HG03354 (cell line): Measurements from ENCODE around the gene MED27.
"Not testable (repeated sequence)": the region's sequence is repeated elsewhere in the genome, so short reads cannot be mapped to it uniquely, and the experiment has no call there.

Experiments
- ATAC-seq: cut with Tn5 transposase; IDR thresholded peaks from one replicate; pipeline ENCODE4 v1.9.1; 2021; ENCODE audit warnings: mild to moderate bottlenecking; ENCODE audit not compliant: unreplicated experiment, poor library complexity, severe bottlenecking

The MED27 gene

GRCh38 chr9:132077881-132078698 lies 1.6 kb downstream of the MED27 start:
- ATAC-seq = no peak

GRCh38 chr9:132075853-132076252 lies 3.8 kb downstream of the MED27 start:
- no peak for ATAC-seq

- no peak for ATAC-seq
These were observed 4.9 kb downstream of the MED27 start for GRCh38 chr9:132074736-132075135.

GRCh38 chr9:132071847-132072507 lies 7.7 kb downstream of the MED27 start:
- ATAC-seq = no peak

- no peak for ATAC-seq
These were observed 10.4 kb downstream of the MED27 start for GRCh38 chr9:132069046-132069898.

GRCh38 chr9:132068605-132069004 lies 11.1 kb downstream of the MED27 start:
- ATAC-seq = no peak

- no peak for ATAC-seq
These were observed 13.2 kb downstream of the MED27 start for GRCh38 chr9:132066511-132066910.

- no peak for ATAC-seq
These were observed 13.6 kb downstream of the MED27 start for GRCh38 chr9:132066057-132066456.

- ATAC-seq = no peak
These were observed 16.4 kb downstream of the MED27 start for GRCh38 chr9:132063281-132063680.

- ATAC-seq = no peak
These were observed 16.9 kb downstream of the MED27 start for GRCh38 chr9:132062806-132063205.

GRCh38 chr9:132061526-132061925 lies 18.1 kb downstream of the MED27 start:
- no peak for ATAC-seq

- ATAC-seq = no peak
These were observed 20.3 kb downstream of the MED27 start for GRCh38 chr9:132059361-132059760.

- ATAC-seq = not testable (repeated sequence)
These were observed 21.4 kb downstream of the MED27 start for GRCh38 chr9:132058226-132058625.

- no peak for ATAC-seq
These were observed 22.7 kb downstream of the MED27 start for GRCh38 chr9:132056717-132057560.

- no peak for ATAC-seq
These were observed 23.9 kb downstream of the MED27 start for GRCh38 chr9:132055756-132056155.

GRCh38 chr9:132054024-132054423 lies 25.6 kb downstream of the MED27 start:
- ATAC-seq = no peak

GRCh38 chr9:132049900-132050299 lies 29.8 kb downstream of the MED27 start:
- no peak for ATAC-seq

GRCh38 chr9:132049323-132049882 lies 30.3 kb downstream of the MED27 start:
- ATAC-seq = no peak

GRCh38 chr9:132048201-132048600 lies 31.5 kb downstream of the MED27 start:
- ATAC-seq = no peak
